Measurements from ENCODE around the gene GRIN2A.

DNA sequence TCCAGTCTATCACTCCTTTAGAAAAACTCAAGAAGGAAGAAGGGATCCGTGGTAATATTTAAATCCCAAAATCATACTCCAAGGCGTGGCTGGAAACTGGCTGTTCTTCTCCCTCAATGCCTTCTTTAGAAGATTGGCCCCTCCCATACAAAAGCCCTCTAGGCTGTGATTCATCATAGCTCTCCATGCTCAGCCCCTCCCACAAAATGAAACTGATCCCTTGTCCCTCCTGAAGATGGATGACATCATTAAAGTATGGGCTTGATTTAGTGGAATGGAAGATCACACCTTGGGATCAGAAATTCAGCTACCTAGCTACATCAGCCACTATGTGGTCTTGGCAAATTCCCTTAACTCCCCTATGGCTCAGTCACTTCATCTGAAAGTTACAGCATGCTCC lies 4.1 kb downstream of the GRIN2A start:
- no peak for TF ChIP-seq CTCF (IDR thresholded peaks at IDR 0.05)
- no peak for TF ChIP-seq ZFX (IDR thresholded peaks at IDR 0.05; ENCODE audit: borderline replicate concordance)
